Measurements from ENCODE around the gene CD5L.

Gene CD5L

DNA sequence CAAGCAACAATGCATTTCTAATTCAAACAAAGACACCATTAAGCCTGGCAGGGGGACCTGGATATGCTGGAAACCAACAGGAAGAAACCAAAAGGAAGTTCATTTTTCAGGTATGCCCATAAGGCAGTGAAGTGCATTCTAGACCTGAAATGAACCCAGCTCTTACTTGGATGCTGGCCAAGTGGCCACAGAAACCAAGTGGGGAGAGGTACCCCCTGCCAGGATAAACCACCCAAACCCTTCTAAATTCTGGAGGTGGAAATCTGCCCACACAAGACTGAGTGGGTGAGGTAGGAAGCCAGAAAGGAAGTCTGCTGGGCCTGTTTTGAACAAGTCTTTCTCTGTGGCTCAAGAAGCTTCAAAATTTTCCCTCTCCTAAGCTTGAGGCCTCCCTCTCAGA is 2.6 kb downstream of the CD5L start:
- H3K27ac ChIP-seq (replicated peaks) = no peak overlapping the region
- DNase-seq (ENCODE audit: low read depth in 1 of 2, low spot score in 1 of 2) = no peak
- TF ChIP-seq POLR2AphosphoS5 (IDR thresholded peaks at IDR 0.05; ENCODE audit: low read depth) (no peak), SPI1 (IDR thresholded peaks at IDR 0.05; ENCODE audit: borderline replicate concordance, low read depth) (no peak), GABPA (IDR thresholded peaks at IDR 0.05; ENCODE audit: low read depth) (no peak), CTCF (IDR thresholded peaks at IDR 0.05; ENCODE audit: insufficient read depth, low read length) (no peak)
- TF ChIP-seq, protein P1, sequence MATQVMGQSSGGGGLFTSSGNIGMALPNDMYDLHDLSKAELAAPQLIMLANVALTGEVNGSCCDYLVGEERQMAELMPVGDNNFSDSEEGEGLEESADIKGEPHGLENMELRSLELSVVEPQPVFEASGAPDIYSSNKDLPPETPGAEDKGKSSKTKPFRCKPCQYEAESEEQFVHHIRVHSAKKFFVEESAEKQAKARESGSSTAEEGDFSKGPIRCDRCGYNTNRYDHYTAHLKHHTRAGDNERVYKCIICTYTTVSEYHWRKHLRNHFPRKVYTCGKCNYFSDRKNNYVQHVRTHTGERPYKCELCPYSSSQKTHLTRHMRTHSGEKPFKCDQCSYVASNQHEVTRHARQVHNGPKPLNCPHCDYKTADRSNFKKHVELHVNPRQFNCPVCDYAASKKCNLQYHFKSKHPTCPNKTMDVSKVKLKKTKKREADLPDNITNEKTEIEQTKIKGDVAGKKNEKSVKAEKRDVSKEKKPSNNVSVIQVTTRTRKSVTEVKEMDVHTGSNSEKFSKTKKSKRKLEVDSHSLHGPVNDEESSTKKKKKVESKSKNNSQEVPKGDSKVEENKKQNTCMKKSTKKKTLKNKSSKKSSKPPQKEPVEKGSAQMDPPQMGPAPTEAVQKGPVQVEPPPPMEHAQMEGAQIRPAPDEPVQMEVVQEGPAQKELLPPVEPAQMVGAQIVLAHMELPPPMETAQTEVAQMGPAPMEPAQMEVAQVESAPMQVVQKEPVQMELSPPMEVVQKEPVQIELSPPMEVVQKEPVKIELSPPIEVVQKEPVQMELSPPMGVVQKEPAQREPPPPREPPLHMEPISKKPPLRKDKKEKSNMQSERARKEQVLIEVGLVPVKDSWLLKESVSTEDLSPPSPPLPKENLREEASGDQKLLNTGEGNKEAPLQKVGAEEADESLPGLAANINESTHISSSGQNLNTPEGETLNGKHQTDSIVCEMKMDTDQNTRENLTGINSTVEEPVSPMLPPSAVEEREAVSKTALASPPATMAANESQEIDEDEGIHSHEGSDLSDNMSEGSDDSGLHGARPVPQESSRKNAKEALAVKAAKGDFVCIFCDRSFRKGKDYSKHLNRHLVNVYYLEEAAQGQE (IDR thresholded peaks at IDR 0.05; ENCODE audit: insufficient replicate concordance, low read depth) = no peak
- H3K27me3 ChIP-seq (ENCODE audit: insufficient read depth, poor library complexity, severe bottlenecking) = no peaks in the 10 kb centered on the region
- no peak overlapping the region for H3K4me3 ChIP-seq (replicated peaks; ENCODE audit: insufficient read depth, low read length)

GRCh38 chr1:157834430-157834829 is 7.2 kb downstream of the CD5L start:
- no peaks in the 10 kb centered on the region for H3K27me3 ChIP-seq (ENCODE audit: insufficient read depth, poor library complexity, severe bottlenecking)
- DNase-seq (ENCODE audit: low read depth in 1 of 2, low spot score in 1 of 2) = no peak
- TF ChIP-seq, protein P1 (IDR thresholded peaks at IDR 0.05; ENCODE audit: insufficient replicate concordance, low read depth) = no peak
- no peak for TF ChIP-seq GABPA (IDR thresholded peaks at IDR 0.05; ENCODE audit: low read depth)
- TF ChIP-seq SPI1 (IDR thresholded peaks at IDR 0.05; ENCODE audit: borderline replicate concordance, low read depth) = no peak
- TF ChIP-seq POLR2AphosphoS5 (IDR thresholded peaks at IDR 0.05; ENCODE audit: low read depth) = no peak
- TF ChIP-seq CTCF (IDR thresholded peaks at IDR 0.05; ENCODE audit: insufficient read depth, low read length) = no peak
- no peak overlapping the region for H3K4me3 ChIP-seq (replicated peaks; ENCODE audit: insufficient read depth, low read length)
- H3K27ac ChIP-seq (replicated peaks) = no peak overlapping the region

- Histone ChIP-seq H3K27ac (replicated peaks) (no peak overlapping the region), H3K4me3 (replicated peaks; ENCODE audit: insufficient read depth, low read length) (no peak overlapping the region), H3K27me3 (ENCODE audit: insufficient read depth, poor library complexity, severe bottlenecking) (no peaks in the 10 kb centered on the region)
- no peak for DNase-seq (ENCODE audit: low read depth in 1 of 2, low spot score in 1 of 2)
- TF ChIP-seq CTCF (IDR thresholded peaks at IDR 0.05; ENCODE audit: insufficient read depth, low read length) = no peak
- TF ChIP-seq POLR2AphosphoS5 (IDR thresholded peaks at IDR 0.05; ENCODE audit: low read depth) = no peak
- TF ChIP-seq GABPA (IDR thresholded peaks at IDR 0.05; ENCODE audit: low read depth) = no peak
- TF ChIP-seq, protein P1 (IDR thresholded peaks at IDR 0.05; ENCODE audit: insufficient replicate concordance, low read depth) = no peak
- TF ChIP-seq SPI1 (IDR thresholded peaks at IDR 0.05; ENCODE audit: borderline replicate concordance, low read depth) = no peak
These were observed 8.5 kb downstream of the CD5L start for GRCh38 chr1:157833145-157833544.
